HepG2 (cell line): ENCODE measurements around the gene CALY. TPM values are rescaled to one million over a fixed set of nuclear protein-coding genes. Genes with fewer than 3 reads are reported as not detected.
A peak's percentile ranks its signal among the peaks of the same experiment; 100 is the strongest.

ENCODE experiments used
- ADNP ChIP-seq: sonication (generic); formaldehyde crosslinking; IDR thresholded peaks from 2 replicates; pipeline ENCODE4 v1.4.0; 2020; ENCODE audit warnings: missing genetic modification reagents
- AKAP8 ChIP-seq: sonication (generic); formaldehyde crosslinking; IDR thresholded peaks from 2 replicates; pipeline ENCODE4 v1.5.1; 2020; ENCODE audit warnings: mild to moderate bottlenecking, missing genetic modification reagents
- ATRX ChIP-seq: sonication (generic); formaldehyde crosslinking; IDR thresholded peaks from 2 replicates; pipeline ENCODE4 v1.4.0; 2020; ENCODE audit warnings: missing genetic modification reagents, borderline replicate concordance
- CEBPG ChIP-seq: IDR thresholded peaks from 2 replicates; pipeline ENCODE4 v1.6.1; 2016
- DRAP1 ChIP-seq: IDR thresholded peaks from 2 replicates; pipeline ENCODE4 v1.6.1; 2016; ENCODE audit warnings: missing genetic modification reagents, missing compliant biosample characterization
- FLYWCH1 ChIP-seq: sonication (generic); formaldehyde crosslinking; IDR thresholded peaks from 2 replicates; pipeline ENCODE4 v1.8.1; 2023; ENCODE audit warnings: mild to moderate bottlenecking, missing genetic modification reagents
- FUBP1 ChIP-seq: sonication (generic); formaldehyde crosslinking; IDR thresholded peaks from 2 replicates; pipeline ENCODE4 v1.5.1; 2020; ENCODE audit warnings: missing genetic modification reagents, mild to moderate bottlenecking, borderline replicate concordance
- GATAD2A ChIP-seq: IDR thresholded peaks from 2 replicates; pipeline ENCODE4 v1.6.1; 2016
- GFI1 ChIP-seq: sonication (generic); formaldehyde crosslinking; IDR thresholded peaks from 2 replicates; pipeline ENCODE4 v1.5.0; 2020; ENCODE audit warnings: missing genetic modification reagents, mild to moderate bottlenecking, borderline replicate concordance
- HNRNPLL ChIP-seq: fragments of 200-400 bp; formaldehyde crosslinking; IDR thresholded peaks from 2 replicates; pipeline ENCODE4 v1.6.1; 2017; ENCODE audit warnings: mild to moderate bottlenecking, low read depth, low read length; ENCODE audit not compliant: poor library complexity, severe bottlenecking
- KAT8 ChIP-seq: IDR thresholded peaks from 2 replicates; pipeline ENCODE4 v1.6.1; 2016; ENCODE audit warnings: missing genetic modification reagents, missing compliant biosample characterization
- KMT2A ChIP-seq: sonication (generic); formaldehyde crosslinking; IDR thresholded peaks from 2 replicates; pipeline ENCODE4 v1.4.0; 2020; ENCODE audit warnings: missing genetic modification reagents
- KMT2B ChIP-seq: IDR thresholded peaks from 2 replicates; pipeline ENCODE4 v1.6.1; 2016; ENCODE audit warnings: missing genetic modification reagents, missing compliant biosample characterization
- MIXL1 ChIP-seq: IDR thresholded peaks from 2 replicates; pipeline ENCODE4 v1.6.1; 2016
- TGIF2 ChIP-seq: IDR thresholded peaks from 2 replicates; pipeline ENCODE4 v1.6.1; 2016; ENCODE audit warnings: control low read depth, missing compliant biosample characterization
- THAP11 ChIP-seq: IDR thresholded peaks from 2 replicates; pipeline ENCODE4 v1.6.1; 2016; ENCODE audit warnings: missing biosample characterization, missing genetic modification reagents
- ZFX ChIP-seq: sonication (generic); formaldehyde crosslinking; IDR thresholded peaks from 2 replicates; pipeline ENCODE4 v1.4.0; 2020; ENCODE audit warnings: mild to moderate bottlenecking, low read depth, missing genetic modification reagents, moderate library complexity
- ZMYM2 ChIP-seq: sonication (generic); formaldehyde crosslinking; IDR thresholded peaks from 2 replicates; pipeline ENCODE4 v1.8.0; 2022; ENCODE audit warnings: mild to moderate bottlenecking, missing genetic modification reagents
- ZNF333 ChIP-seq: sonication (generic); formaldehyde crosslinking; IDR thresholded peaks from 2 replicates; pipeline ENCODE4 v1.4.0; 2020; ENCODE audit warnings: mild to moderate bottlenecking, missing genetic modification reagents, borderline replicate concordance
- ZNF34 ChIP-seq: sonication (generic); formaldehyde crosslinking; IDR thresholded peaks from 2 replicates; pipeline ENCODE4 v1.4.0; 2020; ENCODE audit warnings: mild to moderate bottlenecking, missing genetic modification reagents, borderline replicate concordance
- ZNF431 ChIP-seq: sonication (generic); formaldehyde crosslinking; IDR thresholded peaks from 2 replicates; pipeline ENCODE4 v1.9.0; 2022; ENCODE audit warnings: missing genetic modification reagents, low read depth, mild to moderate bottlenecking, borderline replicate concordance
- ZNF547 ChIP-seq: sonication (generic); formaldehyde crosslinking; IDR thresholded peaks from 2 replicates; pipeline ENCODE4 v1.5.1; 2020; ENCODE audit warnings: mild to moderate bottlenecking, missing genetic modification reagents
- polyA plus RNA-seq, 8 experiments: library from polyadenylated mRNA; depleted of rRNA in 3 of 8; stranded (reverse) in 7 of 8; unstranded in 1 of 8; fragments of >200 nt; fragmentation: Illumina TruSeq in 4 of 8; extraction: Trizol in 4 of 8; gene quantifications; 2 replicates each; pipeline versions ENCODE4 v1.2.1 to v1.2.3, GENCODE V29; 2011 to 2016; ENCODE audit warnings: low read depth in 4 of 8, missing spikeins in 1 of 8, mixed read lengths in 1 of 8; ENCODE audit not compliant: insufficient read depth in 1 of 8
- total RNA-seq, 5 experiments: library from RNA; depleted of rRNA; stranded (reverse); fragments of >200 nt; fragmentation: Illumina TruSeq; extraction: Trizol; gene quantifications; 2 replicates each; pipeline ENCODE4 v1.2.3, GENCODE V29; 2016; ENCODE audit warnings: low read depth in 1 of 5
- TF ChIP-seq, protein P1 (sequence below): sonication (generic); formaldehyde crosslinking; IDR thresholded peaks from 2 replicates; pipeline ENCODE4; 2020; ENCODE audit warnings: missing genetic modification reagents, mild to moderate bottlenecking, borderline replicate concordance
- TF ChIP-seq, protein P2 (sequence below): sonication (generic); formaldehyde crosslinking; IDR thresholded peaks from 2 replicates; pipeline ENCODE4 v1.4.0; 2020; ENCODE audit warnings: low read depth, mild to moderate bottlenecking, missing genetic modification reagents
- TF ChIP-seq, protein P3 (sequence below): IDR thresholded peaks from 2 replicates; pipeline ENCODE4 v1.6.1; 2018; ENCODE audit warnings: missing genetic modification reagents, mild to moderate bottlenecking, missing compliant biosample characterization

The CALY gene
- total and polyA plus RNA-seq, 2 of the 13 experiments (the other 11 are each of a cell fraction or from before 2014, with no cell fraction given) = 0.08 TPM; not detected in 1

DNA sequence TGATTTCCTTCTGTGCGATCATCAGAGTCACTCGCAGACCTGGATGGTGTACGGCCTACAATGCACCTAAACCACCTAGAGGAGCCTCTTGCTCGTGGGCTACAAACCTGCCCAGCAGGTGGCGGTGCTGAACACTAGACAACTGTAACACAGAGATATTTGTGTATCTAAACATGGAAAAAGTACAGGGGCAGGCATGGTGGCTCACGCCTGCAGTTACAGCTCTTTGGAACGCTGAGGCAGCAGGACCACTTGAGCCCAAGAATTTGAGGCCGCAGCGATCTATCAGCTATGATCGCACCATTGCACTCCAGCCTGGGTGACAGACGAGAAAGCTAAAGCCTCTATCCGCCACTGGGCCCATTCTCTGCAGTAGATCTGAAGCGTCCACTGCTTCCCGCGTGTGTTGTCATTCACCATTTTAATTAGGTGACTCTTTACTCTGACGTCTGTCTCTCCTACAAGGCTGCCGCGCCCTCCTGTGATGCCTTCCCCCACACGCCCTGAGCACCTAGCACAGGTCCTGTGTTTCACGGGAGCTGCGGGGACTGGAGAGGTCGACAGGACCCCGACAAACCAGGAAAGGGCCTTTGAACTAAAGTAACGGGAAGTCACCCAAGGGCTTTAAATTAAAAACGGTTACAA, 28.8 kb downstream of the CALY start (continued):
- TF ChIP-seq, protein P1, sequence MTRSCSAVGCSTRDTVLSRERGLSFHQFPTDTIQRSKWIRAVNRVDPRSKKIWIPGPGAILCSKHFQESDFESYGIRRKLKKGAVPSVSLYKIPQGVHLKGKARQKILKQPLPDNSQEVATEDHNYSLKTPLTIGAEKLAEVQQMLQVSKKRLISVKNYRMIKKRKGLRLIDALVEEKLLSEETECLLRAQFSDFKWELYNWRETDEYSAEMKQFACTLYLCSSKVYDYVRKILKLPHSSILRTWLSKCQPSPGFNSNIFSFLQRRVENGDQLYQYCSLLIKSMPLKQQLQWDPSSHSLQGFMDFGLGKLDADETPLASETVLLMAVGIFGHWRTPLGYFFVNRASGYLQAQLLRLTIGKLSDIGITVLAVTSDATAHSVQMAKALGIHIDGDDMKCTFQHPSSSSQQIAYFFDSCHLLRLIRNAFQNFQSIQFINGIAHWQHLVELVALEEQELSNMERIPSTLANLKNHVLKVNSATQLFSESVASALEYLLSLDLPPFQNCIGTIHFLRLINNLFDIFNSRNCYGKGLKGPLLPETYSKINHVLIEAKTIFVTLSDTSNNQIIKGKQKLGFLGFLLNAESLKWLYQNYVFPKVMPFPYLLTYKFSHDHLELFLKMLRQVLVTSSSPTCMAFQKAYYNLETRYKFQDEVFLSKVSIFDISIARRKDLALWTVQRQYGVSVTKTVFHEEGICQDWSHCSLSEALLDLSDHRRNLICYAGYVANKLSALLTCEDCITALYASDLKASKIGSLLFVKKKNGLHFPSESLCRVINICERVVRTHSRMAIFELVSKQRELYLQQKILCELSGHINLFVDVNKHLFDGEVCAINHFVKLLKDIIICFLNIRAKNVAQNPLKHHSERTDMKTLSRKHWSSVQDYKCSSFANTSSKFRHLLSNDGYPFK (CRISPR knock-in tag) = peak; percentile 32; the same call in 1 of the 2 replicates
- TF ChIP-seq GFI1 (CRISPR knock-in tag) (no peak), FLYWCH1 (CRISPR knock-in tag) (no peak), ZNF431 (CRISPR knock-in tag) (0 out of 2 replicates have a peak, but pooled peaks have one; percentile 44), ZNF34 (CRISPR knock-in tag) (no peak), THAP11 (CRISPR knock-in tag) (peak; percentile 59; the same call in 1 of the 2 replicates), DRAP1 (peak; percentile 9; the same call in 1 of the 2 replicates), TGIF2 (CRISPR knock-in tag) (0 out of 2 replicates have a peak, but pooled peaks have one; percentile 54), HNRNPLL (no peak), ATRX (CRISPR knock-in tag) (no peak), ZNF547 (CRISPR knock-in tag) (no peak), GATAD2A (CRISPR knock-in tag) (peak; percentile 42; the same call in 1 of the 2 replicates), FUBP1 (no peak), ZNF333 (CRISPR knock-in tag) (no peak), ZMYM2 (CRISPR knock-in tag) (no peak), MIXL1 (CRISPR knock-in tag) (no peak), KMT2B (CRISPR knock-in tag) (no peak), CEBPG (CRISPR knock-in tag) (no peak), KAT8 (peak; percentile 32; the same call in 1 of the 2 replicates), ZFX (CRISPR knock-in tag) (peak; percentile 57), ADNP (no peak), KMT2A (CRISPR knock-in tag) (0 out of 2 replicates have a peak, but pooled peaks have one; percentile 24), AKAP8 (CRISPR knock-in tag) (peak; percentile 12; the same call in 1 of the 2 replicates)
- TF ChIP-seq, protein P2, sequence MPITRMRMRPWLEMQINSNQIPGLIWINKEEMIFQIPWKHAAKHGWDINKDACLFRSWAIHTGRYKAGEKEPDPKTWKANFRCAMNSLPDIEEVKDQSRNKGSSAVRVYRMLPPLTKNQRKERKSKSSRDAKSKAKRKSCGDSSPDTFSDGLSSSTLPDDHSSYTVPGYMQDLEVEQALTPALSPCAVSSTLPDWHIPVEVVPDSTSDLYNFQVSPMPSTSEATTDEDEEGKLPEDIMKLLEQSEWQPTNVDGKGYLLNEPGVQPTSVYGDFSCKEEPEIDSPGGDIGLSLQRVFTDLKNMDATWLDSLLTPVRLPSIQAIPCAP = no peak
- TF ChIP-seq, protein P3, sequence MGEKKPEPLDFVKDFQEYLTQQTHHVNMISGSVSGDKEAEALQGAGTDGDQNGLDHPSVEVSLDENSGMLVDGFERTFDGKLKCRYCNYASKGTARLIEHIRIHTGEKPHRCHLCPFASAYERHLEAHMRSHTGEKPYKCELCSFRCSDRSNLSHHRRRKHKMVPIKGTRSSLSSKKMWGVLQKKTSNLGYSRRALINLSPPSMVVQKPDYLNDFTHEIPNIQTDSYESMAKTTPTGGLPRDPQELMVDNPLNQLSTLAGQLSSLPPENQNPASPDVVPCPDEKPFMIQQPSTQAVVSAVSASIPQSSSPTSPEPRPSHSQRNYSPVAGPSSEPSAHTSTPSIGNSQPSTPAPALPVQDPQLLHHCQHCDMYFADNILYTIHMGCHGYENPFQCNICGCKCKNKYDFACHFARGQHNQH = no peak
